Epithelial cell of proximal tubule (primary cell): ENCODE measurements around the gene TTC28. TPM values are rescaled to one million over a fixed set of nuclear protein-coding genes. Genes with fewer than 3 reads are reported as not detected.
"Not testable (repeated sequence)": the region's sequence is repeated elsewhere in the genome, so short reads cannot be mapped to it uniquely, and the experiment has no call there.

Experiments used
- DNase-seq: peaks from one replicate; pipeline ENCODE4 v3.0.0-alpha.2; 2011; ENCODE audit warnings: low read depth
- H3K4me3 ChIP-seq: 2 replicates; pipeline ENCODE4 v1.5.1; 2011; ENCODE audit warnings: low read depth, mild to moderate bottlenecking, low read length
- CTCF ChIP-seq: conservative IDR thresholded peaks from 2 replicates; pipeline ENCODE4 v1.5.1; 2012; ENCODE audit warnings: low read depth, mild to moderate bottlenecking, low read length
- total RNA-seq: library from RNA; depleted of rRNA; stranded (reverse); fragments of >200 nt; gene quantifications from 2 replicates; pipeline ENCODE4 v1.2.3, GENCODE V29; 2015

TTC28 gene
- total RNA-seq, 1 donor from 2014 or later, result 3.7 TPM

GRCh38 chr22:28702891-28703290 is 23.3 kb upstream of the TTC28 start:
- no peak overlapping the region for H3K4me3 ChIP-seq
- no peak for DNase-seq
- no peak for TF ChIP-seq CTCF

GRCh38 chr22:28693041-28693760 is 13.6 kb upstream of the TTC28 start:
- peak; percentile 48 for DNase-seq
- H3K4me3 ChIP-seq, result not testable (repeated sequence)

- not testable (repeated sequence) for DNase-seq, H3K4me3 ChIP-seq
These were observed 10.2 kb upstream of the TTC28 start for GRCh38 chr22:28689796-28690195.

GRCh38 chr22:28682966-28683365 is 3.3 kb upstream of the TTC28 start:
- H3K4me3 ChIP-seq, DNase-seq: not testable (repeated sequence)

- H3K4me3 ChIP-seq, result not testable (repeated sequence)
- peak; percentile 64 for DNase-seq
These were observed 1.3 kb upstream of the TTC28 start for GRCh38 chr22:28680813-28681490.

GRCh38 chr22:28678778-28679610 is 646 bp downstream of the TTC28 start:
- H3K4me3 ChIP-seq, result peak overlapping the region; percentile 92
- DNase-seq, result not testable (repeated sequence)

- DNase-seq, H3K4me3 ChIP-seq: not testable (repeated sequence)
These were observed 1.5 kb downstream of the TTC28 start for GRCh38 chr22:28678170-28678569.

GRCh38 chr22:28674121-28674563 is 5.5 kb downstream of the TTC28 start:
- H3K4me3 ChIP-seq, result no peak overlapping the region
- no peak for TF ChIP-seq CTCF
- DNase-seq, result no peak

- H3K4me3 ChIP-seq, result no peak overlapping the region
- no peak for DNase-seq
- no peak for TF ChIP-seq CTCF
These were observed 8.9 kb downstream of the TTC28 start for GRCh38 chr22:28670756-28671155.

- no peak overlapping the region for H3K4me3 ChIP-seq
- no peak for TF ChIP-seq CTCF
- no peak for DNase-seq
These were observed 9.5 kb downstream of the TTC28 start for GRCh38 chr22:28670161-28670560.
